UCSD-AML1 (cell line): ENCODE data around the gene PRR23A.

Source experiments
- DNase-seq: peaks from one replicate; lab custom pipeline; 2025; ENCODE audit not compliant: unreplicated experiment; lab: John Stamatoyannopoulos, UW

The PRR23A gene

DNA sequence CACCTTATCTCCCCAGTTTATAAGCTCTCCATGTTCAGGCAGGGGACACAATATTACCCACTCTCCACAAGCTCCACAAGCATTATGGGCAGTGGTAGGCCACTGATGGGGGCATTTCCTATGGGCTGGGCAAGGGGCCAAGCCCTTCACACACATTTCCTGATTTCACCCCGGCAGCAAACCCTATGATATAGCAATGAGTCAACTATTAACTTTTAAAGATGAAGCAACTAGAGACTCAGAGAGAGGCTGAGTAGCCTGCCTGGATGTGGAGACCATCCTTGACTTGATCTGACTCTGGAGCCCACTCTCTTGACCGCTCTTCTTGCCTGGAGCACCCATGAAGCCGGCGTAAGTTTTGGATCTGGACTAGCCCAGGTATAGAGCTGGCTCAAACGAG lies 31.6 kb downstream of the PRR23A start:
- DNase-seq, result no peak

DNA sequence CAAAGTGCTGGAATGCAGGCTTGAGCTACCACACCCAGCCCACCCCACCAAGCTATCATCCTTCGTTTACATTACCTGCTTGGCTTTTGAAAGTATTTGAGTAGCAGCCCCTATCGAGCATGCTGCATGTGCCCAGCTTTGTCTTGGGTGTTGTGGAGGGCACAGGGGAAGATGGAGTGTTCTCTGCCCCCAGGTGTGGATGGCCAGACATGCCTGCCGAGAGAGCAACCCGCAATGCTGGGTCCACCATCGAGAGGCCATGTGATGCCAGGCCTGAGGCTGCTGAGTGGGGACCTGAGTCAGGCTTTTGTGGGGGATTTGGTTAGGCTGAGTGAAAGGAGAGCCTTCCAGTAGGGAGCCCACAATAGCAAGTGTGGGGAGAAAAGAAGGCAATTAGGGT lies 33.1 kb downstream of the PRR23A start:
- DNase-seq, result no peak

- no peak for DNase-seq
These were observed 34.2 kb downstream of the PRR23A start for GRCh38 chr3:138971766-138972320.

DNA sequence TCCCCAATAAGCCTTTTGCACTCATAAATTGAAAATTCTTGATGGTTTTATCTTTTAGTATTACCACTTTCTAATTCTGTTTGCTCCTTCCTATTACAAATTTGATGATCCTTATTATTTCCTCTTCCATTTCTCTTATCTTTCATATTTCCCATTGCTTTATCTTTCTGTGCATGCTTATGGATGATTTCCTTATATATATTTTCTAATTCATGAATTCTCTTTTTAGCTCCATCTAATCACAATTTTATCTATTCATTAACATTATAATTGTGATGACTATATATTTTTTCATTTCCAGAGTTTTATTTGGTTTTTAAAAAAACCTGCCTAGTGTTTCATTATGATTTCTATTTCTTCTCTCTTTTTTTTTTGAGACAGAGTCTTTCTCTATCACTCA lies 41.1 kb downstream of the PRR23A start:
- no peak for DNase-seq

DNA sequence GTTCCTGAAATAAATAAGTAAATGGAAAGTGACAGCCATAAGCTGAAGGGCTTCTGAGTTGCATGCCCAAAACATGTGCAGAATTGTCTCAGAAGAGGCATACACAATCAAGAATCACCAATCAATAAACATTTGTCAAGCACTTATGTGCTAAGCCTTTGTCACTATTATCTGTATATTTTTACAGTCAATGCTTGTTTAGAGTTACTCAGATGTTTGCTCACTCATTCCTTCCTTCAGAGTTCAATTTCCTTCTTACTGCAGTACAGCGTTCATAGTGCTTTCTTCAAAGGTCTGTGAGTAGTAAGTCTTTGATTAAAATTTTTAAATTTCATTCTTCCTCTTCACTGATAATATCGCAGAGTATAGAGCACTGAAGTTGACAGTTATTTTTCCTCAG lies 41.8 kb downstream of the PRR23A start:
- DNase-seq, result no peak

- no peak for DNase-seq
These were observed 43.1 kb downstream of the PRR23A start for GRCh38 chr3:138962854-138963560.

GRCh38 chr3:138960417-138960852 lies 45.6 kb downstream of the PRR23A start:
- no peak for DNase-seq
